ENCODE data around the gene ITGA2.

ITGA2 gene

GRCh38 chr5:53111139-53111538, 122.0 kb downstream of the ITGA2 start:
- TF ChIP-seq FOXP2 (optimal IDR thresholded peaks at IDR 0.05; ENCODE audit: borderline replicate concordance, extremely low read depth, extremely low read length, insufficient read depth) (no peak), TAF1 (IDR thresholded peaks at IDR 0.05; ENCODE audit: borderline replicate concordance, insufficient read depth, low read length) (no peak)
- TF ChIP-seq, protein P1, sequence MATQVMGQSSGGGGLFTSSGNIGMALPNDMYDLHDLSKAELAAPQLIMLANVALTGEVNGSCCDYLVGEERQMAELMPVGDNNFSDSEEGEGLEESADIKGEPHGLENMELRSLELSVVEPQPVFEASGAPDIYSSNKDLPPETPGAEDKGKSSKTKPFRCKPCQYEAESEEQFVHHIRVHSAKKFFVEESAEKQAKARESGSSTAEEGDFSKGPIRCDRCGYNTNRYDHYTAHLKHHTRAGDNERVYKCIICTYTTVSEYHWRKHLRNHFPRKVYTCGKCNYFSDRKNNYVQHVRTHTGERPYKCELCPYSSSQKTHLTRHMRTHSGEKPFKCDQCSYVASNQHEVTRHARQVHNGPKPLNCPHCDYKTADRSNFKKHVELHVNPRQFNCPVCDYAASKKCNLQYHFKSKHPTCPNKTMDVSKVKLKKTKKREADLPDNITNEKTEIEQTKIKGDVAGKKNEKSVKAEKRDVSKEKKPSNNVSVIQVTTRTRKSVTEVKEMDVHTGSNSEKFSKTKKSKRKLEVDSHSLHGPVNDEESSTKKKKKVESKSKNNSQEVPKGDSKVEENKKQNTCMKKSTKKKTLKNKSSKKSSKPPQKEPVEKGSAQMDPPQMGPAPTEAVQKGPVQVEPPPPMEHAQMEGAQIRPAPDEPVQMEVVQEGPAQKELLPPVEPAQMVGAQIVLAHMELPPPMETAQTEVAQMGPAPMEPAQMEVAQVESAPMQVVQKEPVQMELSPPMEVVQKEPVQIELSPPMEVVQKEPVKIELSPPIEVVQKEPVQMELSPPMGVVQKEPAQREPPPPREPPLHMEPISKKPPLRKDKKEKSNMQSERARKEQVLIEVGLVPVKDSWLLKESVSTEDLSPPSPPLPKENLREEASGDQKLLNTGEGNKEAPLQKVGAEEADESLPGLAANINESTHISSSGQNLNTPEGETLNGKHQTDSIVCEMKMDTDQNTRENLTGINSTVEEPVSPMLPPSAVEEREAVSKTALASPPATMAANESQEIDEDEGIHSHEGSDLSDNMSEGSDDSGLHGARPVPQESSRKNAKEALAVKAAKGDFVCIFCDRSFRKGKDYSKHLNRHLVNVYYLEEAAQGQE (IDR thresholded peaks at IDR 0.05; ENCODE audit: insufficient read depth in 1 of 2, low read depth in 2 of 2, low read length in 2 of 2), result no peak

GRCh38 chr5:53112909-53113308, 123.8 kb downstream of the ITGA2 start:
- TF ChIP-seq SIN3A (IDR thresholded peaks at IDR 0.05; ENCODE audit: borderline replicate concordance, insufficient read depth, low read length), result no peak
- no peak for TF ChIP-seq FOXP2 (optimal IDR thresholded peaks at IDR 0.05; ENCODE audit: borderline replicate concordance, extremely low read depth, extremely low read length, insufficient read depth)
- TF ChIP-seq POLR2AphosphoS5 (IDR thresholded peaks at IDR 0.05; ENCODE audit: low read depth, low read length), result no peak
- TF ChIP-seq, protein P1 (IDR thresholded peaks at IDR 0.05; ENCODE audit: insufficient read depth in 1 of 2, low read depth in 2 of 2, low read length in 2 of 2), result no peak
- no peak for TF ChIP-seq TAF1 (IDR thresholded peaks at IDR 0.05; ENCODE audit: borderline replicate concordance, insufficient read depth, low read length)

GRCh38 chr5:53113947-53114346, 124.8 kb downstream of the ITGA2 start:
- TF ChIP-seq FOXP2 (optimal IDR thresholded peaks at IDR 0.05; ENCODE audit: borderline replicate concordance, extremely low read depth, extremely low read length, insufficient read depth) (no peak), SIN3A (IDR thresholded peaks at IDR 0.05; ENCODE audit: borderline replicate concordance, insufficient read depth, low read length) (no peak), POLR2AphosphoS5 (IDR thresholded peaks at IDR 0.05; ENCODE audit: low read depth, low read length) (no peak), TAF1 (IDR thresholded peaks at IDR 0.05; ENCODE audit: borderline replicate concordance, insufficient read depth, low read length) (no peak)
- TF ChIP-seq, protein P1 (IDR thresholded peaks at IDR 0.05; ENCODE audit: insufficient read depth in 1 of 2, low read depth in 2 of 2, low read length in 2 of 2), result no peak

DNA sequence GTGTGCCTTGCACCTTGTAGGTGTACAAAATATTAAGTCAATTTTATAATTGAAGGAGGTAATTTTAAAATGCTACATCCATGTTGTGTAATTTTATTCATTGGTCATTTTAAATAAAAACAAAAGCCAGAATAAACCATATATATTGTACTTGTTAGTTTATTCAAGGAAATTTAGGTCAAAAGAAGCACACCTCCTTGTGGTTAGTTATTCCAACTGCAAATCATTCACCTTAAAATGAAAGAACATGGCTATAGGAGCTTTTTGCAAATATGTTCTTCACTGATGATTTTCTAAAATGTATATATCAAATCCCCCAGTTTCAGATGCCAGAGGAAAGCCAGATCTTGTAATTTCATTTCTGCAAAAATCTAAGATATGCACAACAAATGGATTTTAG, 125.8 kb downstream of the ITGA2 start:
- TF ChIP-seq TAF1 (IDR thresholded peaks at IDR 0.05; ENCODE audit: borderline replicate concordance, insufficient read depth, low read length), result no peak
- no peak for TF ChIP-seq SIN3A (IDR thresholded peaks at IDR 0.05; ENCODE audit: borderline replicate concordance, insufficient read depth, low read length)
- no peak for TF ChIP-seq POLR2AphosphoS5 (IDR thresholded peaks at IDR 0.05; ENCODE audit: low read depth, low read length)
- TF ChIP-seq, protein P1 (IDR thresholded peaks at IDR 0.05; ENCODE audit: insufficient read depth in 1 of 2, low read depth in 2 of 2, low read length in 2 of 2), result no peak
- no peak for TF ChIP-seq FOXP2 (optimal IDR thresholded peaks at IDR 0.05; ENCODE audit: borderline replicate concordance, extremely low read depth, extremely low read length, insufficient read depth)

DNA sequence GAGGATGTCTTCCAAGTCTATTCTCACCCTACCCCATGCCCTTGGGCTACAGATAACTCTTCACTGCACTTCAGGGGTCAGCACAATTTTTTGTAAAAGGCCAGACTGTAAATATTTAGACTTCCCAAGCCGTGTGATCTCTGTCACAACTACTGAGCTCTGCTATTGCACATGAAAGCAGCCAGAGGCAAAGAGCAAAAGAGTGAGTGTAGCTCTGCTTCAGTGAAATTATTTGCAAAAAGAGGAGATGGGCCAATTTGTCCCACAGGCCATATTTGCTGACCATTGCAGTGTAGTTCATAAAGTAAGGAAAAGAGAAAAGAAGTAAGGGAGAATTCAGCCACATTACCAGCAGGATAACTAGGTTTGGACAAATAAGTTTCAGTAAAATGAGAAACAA, 127.4 kb downstream of the ITGA2 start:
- TF ChIP-seq, protein P1 (IDR thresholded peaks at IDR 0.05; ENCODE audit: insufficient read depth in 1 of 2, low read depth in 2 of 2, low read length in 2 of 2), result no peak
- no peak for TF ChIP-seq SIN3A (IDR thresholded peaks at IDR 0.05; ENCODE audit: borderline replicate concordance, insufficient read depth, low read length)
- TF ChIP-seq FOXP2 (optimal IDR thresholded peaks at IDR 0.05; ENCODE audit: borderline replicate concordance, extremely low read depth, extremely low read length, insufficient read depth), result no peak
- TF ChIP-seq TAF1 (IDR thresholded peaks at IDR 0.05; ENCODE audit: borderline replicate concordance, insufficient read depth, low read length), result no peak
- TF ChIP-seq POLR2AphosphoS5 (IDR thresholded peaks at IDR 0.05; ENCODE audit: low read depth, low read length), result no peak

Data from PFSK-1 (cell line).